HCT116 (cell line): ENCODE results near the gene ACOXL.

Experiments used
- CTCF ChIP-seq, 3 experiments: fragments of 200-600 bp in 1 of 3; sonication (generic) in 1 of 3; IDR thresholded peaks in 2 of 3; conservative IDR thresholded peaks in 1 of 3; 2 replicates each; pipeline ENCODE4 v1.5.1; 2012 to 2017; ENCODE audit warnings: low read depth in 2 of 3, low read length in 2 of 3, antibody characterized with exemption in 1 of 3, borderline replicate concordance in 1 of 3, control low read depth in 1 of 3, mild to moderate bottlenecking in 1 of 3, mixed read lengths in 1 of 3, mixed run types in 1 of 3, moderate library complexity in 1 of 3; ENCODE audit not compliant: insufficient read depth in 1 of 3
- EZH2 ChIP-seq: fragments of 200-600 bp; sonication (generic); IDR thresholded peaks from 2 replicates; pipeline ENCODE4 v1.6.1; 2017; ENCODE audit warnings: antibody characterized with exemption, mixed run types
- POLR2A ChIP-seq: IDR thresholded peaks from 2 replicates; pipeline ENCODE4 v1.7.0; 2011; ENCODE audit warnings: borderline replicate concordance; ENCODE audit not compliant: insufficient read depth, insufficient read length; ENCODE audit errors: extremely low read depth
- REST ChIP-seq: IDR thresholded peaks from 2 replicates; pipeline ENCODE4 v1.6.1; 2012; ENCODE audit warnings: low read depth

- TF ChIP-seq CTCF (IDR thresholded peaks at IDR 0.05 in 2 of 3, conservative IDR thresholded peaks at IDR 0.05 in 1 of 3; ENCODE audit: borderline replicate concordance in 1 of 3, insufficient read depth in 1 of 3, low read depth in 2 of 3, low read length in 2 of 3) (0 out of 6 replicates have a peak, but pooled peaks of 1 of the 3 experiments have one; percentile 21), POLR2A (no peak), REST (no peak), EZH2 (no peak)
These were observed 86.6 kb downstream of the ACOXL start for GRCh38 chr2:110818767-110819481.
